ENCODE measurements around the gene SEC24B.
"Not testable (repeated sequence)": the region's sequence is repeated elsewhere in the genome, so short reads cannot be mapped to it uniquely, and the experiment has no call there.

The SEC24B gene

DNA sequence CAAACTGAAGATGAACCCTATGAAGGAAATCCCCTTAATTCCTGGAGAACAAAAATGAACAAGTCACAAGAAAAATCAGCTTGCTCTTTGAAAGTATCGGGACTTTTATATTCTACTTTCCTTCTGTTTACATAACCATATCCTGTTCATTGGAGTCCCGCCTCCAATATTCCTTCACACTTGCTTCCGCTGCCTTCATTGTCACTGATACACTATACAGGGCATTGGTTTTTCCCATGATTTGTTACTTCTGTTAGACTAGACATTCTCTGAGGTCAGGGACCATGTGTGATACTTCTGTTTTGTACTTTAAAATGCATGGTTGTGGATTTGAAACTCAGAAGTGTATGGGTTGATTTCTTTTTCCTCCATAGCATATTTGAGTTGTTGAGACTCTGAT, 145.2 kb downstream of the SEC24B start:
- DNase-seq (ENCODE audit: low spot score), result no peak

DNA sequence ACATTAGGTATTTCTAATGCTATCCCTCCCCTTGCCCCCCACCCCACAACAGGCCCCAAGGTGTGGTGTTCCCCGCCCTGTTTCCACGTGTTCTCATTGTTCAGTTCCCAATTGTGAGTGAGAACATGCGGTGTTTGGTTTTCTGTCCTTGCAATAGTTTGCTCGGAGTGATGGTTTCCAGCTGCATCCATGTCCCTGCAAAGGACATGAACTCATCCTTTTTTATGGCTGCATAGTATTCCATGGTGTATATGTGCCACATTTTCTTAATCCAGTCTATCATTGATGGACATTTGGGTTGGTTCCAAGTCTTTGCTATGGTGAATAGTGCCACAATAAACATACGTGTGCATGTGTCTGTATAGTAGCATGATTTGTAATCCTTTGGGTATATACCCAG, 146.4 kb downstream of the SEC24B start:
- DNase-seq (ENCODE audit: low spot score), result not testable (repeated sequence)

DNA sequence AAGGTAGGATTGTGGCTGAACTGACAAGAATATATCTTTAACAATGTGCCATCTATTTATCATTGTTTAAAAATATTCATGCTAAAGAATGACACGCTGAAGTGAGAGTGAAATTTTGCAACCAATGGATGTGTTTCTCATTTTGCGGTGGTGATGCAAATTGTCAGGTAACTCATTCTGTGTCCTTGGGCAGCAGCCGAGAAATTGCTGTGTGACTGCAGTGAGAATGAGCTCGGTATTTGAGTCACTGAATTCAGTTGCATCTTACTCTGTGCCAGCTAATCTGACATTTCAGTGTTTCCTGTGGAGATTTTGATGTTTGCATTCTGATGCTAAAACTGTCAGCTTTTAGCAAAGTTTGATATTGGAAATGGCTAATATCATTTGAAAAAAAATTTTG, 154.6 kb downstream of the SEC24B start:
- no peak for DNase-seq (ENCODE audit: low spot score)

DNA sequence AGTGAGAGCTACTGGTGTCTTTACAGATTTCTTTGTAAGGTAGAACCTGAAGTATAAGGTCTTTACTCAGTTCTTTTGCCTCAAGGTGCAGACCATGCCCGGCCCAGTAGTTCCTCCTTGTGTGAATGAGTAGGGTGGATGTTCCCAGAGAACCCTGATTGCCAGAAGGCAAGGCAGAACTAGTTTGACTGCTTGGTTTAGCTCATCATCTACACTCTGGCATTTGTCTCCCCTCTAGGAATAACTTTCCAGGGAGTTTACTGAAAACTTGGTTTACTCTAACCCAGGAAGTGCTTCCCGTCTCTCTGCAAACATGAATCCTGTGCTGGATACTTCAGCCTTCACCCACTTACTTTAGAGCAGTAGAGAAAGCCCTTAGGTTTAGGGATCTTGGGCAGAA, 155.5 kb downstream of the SEC24B start:
- no peak for DNase-seq (ENCODE audit: low spot score)

DNA sequence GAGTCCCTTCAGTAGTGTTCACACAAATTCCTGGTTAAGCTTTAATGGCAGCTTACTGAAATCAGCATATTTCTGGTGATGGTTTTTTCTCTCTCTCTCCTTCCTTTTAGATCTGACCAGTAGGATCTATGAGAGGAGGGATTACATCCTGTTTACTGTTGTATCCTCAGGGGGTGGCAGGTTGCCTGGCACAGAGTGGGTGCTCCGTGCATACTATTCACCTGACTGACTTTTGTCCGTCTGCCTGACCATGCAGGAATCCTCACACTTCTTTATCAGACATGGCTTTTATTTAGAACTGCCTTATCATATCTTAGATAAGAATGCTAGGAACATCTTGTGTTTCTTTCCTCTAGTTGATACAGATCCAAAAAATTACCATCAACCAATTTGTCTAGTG, 156.0 kb downstream of the SEC24B start:
- DNase-seq (ENCODE audit: low spot score), result no peak

All from Ammon's horn (tissue), 1 donor.